Naive thymus-derived CD4-positive, alpha-beta T cell (primary cell): Measurements from ENCODE around the gene MFSD2A. TPM values are rescaled to one million over a fixed set of nuclear protein-coding genes. Genes with fewer than 3 reads are reported as not detected.
"Not testable (repeated sequence)": the region's sequence is repeated elsewhere in the genome, so short reads cannot be mapped to it uniquely, and the experiment has no call there.

Experiments used
- ATAC-seq: fragments of 150-1000 bp; cut with Tn5 transposase; 2 replicates; pipeline ENCODE4 v1.10.0; 2021; ENCODE audit warnings: mild to moderate bottlenecking, moderate library complexity
- CTCF ChIA-PET: fragments of 350-600 bp; sonication (Branson Sonifier 250); formaldehyde crosslinking; loops from one replicate; lab custom pipeline; 2021; ENCODE audit warnings: antibody characterized with exemption; lab: Charles Lee
- POLR2A ChIA-PET: fragments of 350-600 bp; sonication (Branson Sonifier 250); formaldehyde crosslinking; loops from one replicate; lab custom pipeline; 2021; ENCODE audit warnings: antibody characterized with exemption, inconsistent platforms; lab: Charles Lee
- DNase-seq, 9 donors: peaks; one replicate each; pipeline versions ENCODE4 v3.0.0 to v3.0.0-alpha.2; 2020 to 2022; ENCODE audit warnings: mixed read lengths in 1 of 9
- H3K27ac ChIP-seq: one replicate; pipeline ENCODE4 v1.7.0; 2013; ENCODE audit warnings: mild to moderate bottlenecking, low read depth, low read length, moderate library complexity
- H3K27me3 ChIP-seq, 2 donors: one replicate each; pipeline ENCODE4 v1.7.0; 2013; ENCODE audit warnings: low read length in 2 of 2, mild to moderate bottlenecking in 2 of 2, moderate library complexity in 2 of 2; ENCODE audit not compliant: control insufficient read depth in 2 of 2, insufficient read depth in 2 of 2
- H3K36me3 ChIP-seq, 3 experiments: 1 replicate in 2 of 3; 2 replicates in 1 of 3; pipeline ENCODE4 v1.7.0; 2013; ENCODE audit warnings: low read length in 3 of 3, mild to moderate bottlenecking in 3 of 3, moderate library complexity in 1 of 3; ENCODE audit not compliant: insufficient read depth in 3 of 3, control insufficient read depth in 2 of 3
- H3K4me1 ChIP-seq, 2 donors: one replicate each; pipeline ENCODE4 v1.7.0; 2013; ENCODE audit warnings: low read length in 2 of 2, mild to moderate bottlenecking in 2 of 2, moderate library complexity in 1 of 2; ENCODE audit not compliant: control insufficient read depth in 2 of 2, insufficient read depth in 2 of 2
- H3K4me3 ChIP-seq: 2 replicates; pipeline ENCODE4 v1.7.0; 2013; ENCODE audit warnings: mild to moderate bottlenecking, low read length
- H3K9me3 ChIP-seq, 3 experiments: 1 replicate in 2 of 3; 2 replicates in 1 of 3; pipeline ENCODE4 v1.7.0; 2013; ENCODE audit warnings: low read length in 3 of 3; ENCODE audit not compliant: control insufficient read depth in 2 of 3
- H3K27ac Mint-ChIP-seq, 9 donors: one replicate each; pipeline ENCODE4 v1.8.0; 2020 to 2022; ENCODE audit warnings: mixed read lengths in 9 of 9, mild to moderate bottlenecking in 8 of 9, moderate library complexity in 5 of 9, inconsistent platforms in 2 of 9
- H3K27me3 Mint-ChIP-seq, 5 donors: one replicate each; pipeline ENCODE4 v1.8.0; 2021 to 2022; ENCODE audit warnings: mixed read lengths in 5 of 5, mild to moderate bottlenecking in 1 of 5
- H3K36me3 Mint-ChIP-seq, 5 donors: one replicate each; pipeline ENCODE4 v1.8.0; 2020 to 2022; ENCODE audit warnings: mixed read lengths in 5 of 5, mild to moderate bottlenecking in 3 of 5, inconsistent platforms in 1 of 5
- H3K4me1 Mint-ChIP-seq, 7 donors: one replicate each; pipeline ENCODE4 v1.8.0; 2020 to 2022; ENCODE audit warnings: mixed read lengths in 7 of 7, mild to moderate bottlenecking in 3 of 7, inconsistent platforms in 1 of 7
- H3K4me3 Mint-ChIP-seq, 10 donors: one replicate each; pipeline ENCODE4 v1.8.0; 2020 to 2022; ENCODE audit warnings: mild to moderate bottlenecking in 10 of 10, mixed read lengths in 10 of 10, moderate library complexity in 6 of 10, inconsistent platforms in 2 of 10
- H3K9me3 Mint-ChIP-seq, 11 donors: one replicate each; pipeline ENCODE4 v1.8.0; 2020 to 2022; ENCODE audit warnings: mixed read lengths in 11 of 11, mild to moderate bottlenecking in 4 of 11, inconsistent platforms in 1 of 11, moderate library complexity in 1 of 11
- intact Hi-C, 2 donors: fragments of 100-400 bp; cut with micrococcal nuclease; formaldehyde crosslinking; loops; one replicate each; pipeline ENCODE4 v1.15.1; 2023
- polyA plus RNA-seq, 2 donors: library from polyadenylated mRNA; unstranded; fragments of 300-500 nt; fragmentation: Illumina TruSeq; gene quantifications; one replicate each; pipeline ENCODE4 v1.2.3, GENCODE V29; 2021
- total RNA-seq, 6 experiments: library from RNA in 5 of 6; stranded (reverse) in 5 of 6; gene quantifications; 1 replicate in 5 of 6; 2 replicates in 1 of 6; pipeline ENCODE4 v1.2.3 and lab custom pipeline; 2021 to 2026

The MFSD2A gene
- total and polyA plus RNA-seq, 7 experiments from 2014 or later, result 0.14 to 8.7 (median 1.9) TPM

GRCh38 chr1:40007481-40008034, 52.6 kb downstream of the MFSD2A start:
- POLR2A ChIA-PET, DNase-seq, H3K4me3 ChIP-seq, H3K36me3 ChIP-seq, ATAC-seq, H3K9me3 ChIP-seq, intact Hi-C loops, H3K36me3 Mint-ChIP-seq, H3K4me1 ChIP-seq, H3K27me3 ChIP-seq, H3K27ac ChIP-seq, H3K4me1 Mint-ChIP-seq, H3K4me3 Mint-ChIP-seq, H3K27ac Mint-ChIP-seq: not testable (repeated sequence)
- Mint-ChIP-seq H3K9me3 (peaks cover 0 to 11% (median 4%) of the 10 kb centered on the region in 11 donors), H3K27me3 (peaks cover 0 to 18% (median 0%) of the 10 kb centered on the region in 5 donors)
- CTCF ChIA-PET, result interaction anchor here (0.7 kb wide), 1 partner anchor 105 kb away, joined by 3 read pairs; no protein-coding TSS in a partner anchor

- H3K4me1 Mint-ChIP-seq, result peaks cover 3 to 20% (median 15%) of the 10 kb centered on the region in 7 donors
- no peak overlapping the region for H3K4me3 ChIP-seq
- no peaks in the 10 kb centered on the region for H3K27me3 ChIP-seq
- peaks cover 0 to 3% (median 0%) of the 10 kb centered on the region in 5 donors for H3K36me3 Mint-ChIP-seq
- H3K36me3 ChIP-seq, result no peaks in the 10 kb centered on the region
- peaks cover 0 to 9% of the 10 kb centered on the region in 2 donors for H3K4me1 ChIP-seq
- no peak overlapping the region for H3K27ac ChIP-seq
- H3K9me3 ChIP-seq, result no peaks in the 10 kb centered on the region
- DNase-seq, result no peak
- peaks cover 0 to 15% (median 0%) of the 10 kb centered on the region in 5 donors for H3K27me3 Mint-ChIP-seq
- CTCF ChIA-PET, result no interaction called here
- no peak overlapping the region for H3K27ac Mint-ChIP-seq
- intact Hi-C loops, result no loop called here
- POLR2A ChIA-PET, result no interaction called here
- ATAC-seq, result no peak
- peaks cover 0 to 9% (median 2%) of the 10 kb centered on the region in 11 donors for H3K9me3 Mint-ChIP-seq
- no peak overlapping the region for H3K4me3 Mint-ChIP-seq
Observed at GRCh38 chr1:40011198-40011597, 56.3 kb downstream of the MFSD2A start.

- H3K4me1 ChIP-seq, result peaks cover 0 to 9% of the 10 kb centered on the region in 2 donors
- no peak overlapping the region for H3K27ac ChIP-seq
- no peak overlapping the region for H3K4me3 ChIP-seq
- no peaks in the 10 kb centered on the region for H3K36me3 ChIP-seq
- DNase-seq (peak in 5 of 9 donors; percentile 8 to 51 (median 26)), ATAC-seq (peak; percentile 86)
- POLR2A ChIA-PET, result no interaction called here
- H3K27me3 ChIP-seq, result no peaks in the 10 kb centered on the region
- Mint-ChIP-seq H3K27me3 (peaks cover 0 to 27% (median 0%) of the 10 kb centered on the region in 5 donors), H3K4me1 (peaks cover 3 to 20% (median 15%) of the 10 kb centered on the region in 7 donors), H3K27ac (peak overlapping the region in 3 of 9 donors; percentile 16 to 73 (median 56)), H3K4me3 (no peak overlapping the region), H3K9me3 (peaks cover 0 to 5% (median 3%) of the 10 kb centered on the region in 11 donors), H3K36me3 (peaks cover 0 to 4% (median 0%) of the 10 kb centered on the region in 5 donors)
- intact Hi-C loops, result no loop called here
- H3K9me3 ChIP-seq, result no peaks in the 10 kb centered on the region
- CTCF ChIA-PET, result interaction anchor here (0.6 to 1.0 kb wide), 3 partner anchors 17 to 218 kb away, joined by 3 read pairs; no protein-coding TSS in a partner anchor
Observed at GRCh38 chr1:40014253-40014706, 59.3 kb downstream of the MFSD2A start.

GRCh38 chr1:40014812-40015594, 60.1 kb downstream of the MFSD2A start:
- ATAC-seq (no peak), DNase-seq (no peak)
- Histone ChIP-seq H3K27me3 (no peaks in the 10 kb centered on the region), H3K27ac (no peak overlapping the region), H3K36me3 (no peaks in the 10 kb centered on the region), H3K4me1 (peaks cover 0 to 9% of the 10 kb centered on the region in 2 donors), H3K9me3 (no peaks in the 10 kb centered on the region), H3K4me3 (no peak overlapping the region)
- intact Hi-C loops, result no loop called here
- ChIA-PET POLR2A (no interaction called here), CTCF (interaction anchor here (1.0 kb wide), 2 partner anchors 17 to 43 kb away, joined by 3 read pairs; no protein-coding TSS in a partner anchor)
- peak overlapping the region in 2 of 9 donors; percentile 16 to 56 for H3K27ac Mint-ChIP-seq
- peaks cover 3 to 20% (median 15%) of the 10 kb centered on the region in 7 donors for H3K4me1 Mint-ChIP-seq
- no peak overlapping the region for H3K4me3 Mint-ChIP-seq
- peaks cover 0 to 25% (median 0%) of the 10 kb centered on the region in 5 donors for H3K27me3 Mint-ChIP-seq
- H3K9me3 Mint-ChIP-seq, result peaks cover 0 to 5% (median 3%) of the 10 kb centered on the region in 11 donors
- H3K36me3 Mint-ChIP-seq, result peaks cover 0 to 4% (median 0%) of the 10 kb centered on the region in 5 donors

- ChIA-PET POLR2A (no interaction called here), CTCF (interaction anchor here (0.7 kb wide), 1 partner anchor 202 kb away, joined by 5 read pairs; no protein-coding TSS in a partner anchor)
- intact Hi-C loops, result no loop called here
- H3K9me3 ChIP-seq, result no peaks in the 10 kb centered on the region
- no peak overlapping the region for H3K4me3 ChIP-seq
- no peak for ATAC-seq
- Mint-ChIP-seq H3K36me3 (peaks cover 0 to 4% (median 0%) of the 10 kb centered on the region in 5 donors), H3K4me3 (no peak overlapping the region), H3K9me3 (peaks cover 0 to 13% (median 2%) of the 10 kb centered on the region in 11 donors), H3K4me1 (peaks cover 3 to 18% (median 15%) of the 10 kb centered on the region in 7 donors), H3K27ac (no peak overlapping the region), H3K27me3 (peaks cover 0 to 29% (median 0%) of the 10 kb centered on the region in 5 donors)
- H3K36me3 ChIP-seq, result no peaks in the 10 kb centered on the region
- no peak for DNase-seq
- H3K27ac ChIP-seq, result no peak overlapping the region
- H3K27me3 ChIP-seq, result no peaks in the 10 kb centered on the region
- H3K4me1 ChIP-seq, result peaks cover 0 to 9% of the 10 kb centered on the region in 2 donors
Observed at GRCh38 chr1:40017951-40018575, 63.1 kb downstream of the MFSD2A start.
